ENCODE data around the gene SULT1A2.
"Not testable (repeated sequence)": the region's sequence is repeated elsewhere in the genome, so short reads cannot be mapped to it uniquely, and the experiment has no call there.

- TF ChIP-seq POLR2A, EP300, POLR2AphosphoS5 (IDR thresholded peaks at IDR 0.05): not testable (repeated sequence)
- TF ChIP-seq, protein P1, sequence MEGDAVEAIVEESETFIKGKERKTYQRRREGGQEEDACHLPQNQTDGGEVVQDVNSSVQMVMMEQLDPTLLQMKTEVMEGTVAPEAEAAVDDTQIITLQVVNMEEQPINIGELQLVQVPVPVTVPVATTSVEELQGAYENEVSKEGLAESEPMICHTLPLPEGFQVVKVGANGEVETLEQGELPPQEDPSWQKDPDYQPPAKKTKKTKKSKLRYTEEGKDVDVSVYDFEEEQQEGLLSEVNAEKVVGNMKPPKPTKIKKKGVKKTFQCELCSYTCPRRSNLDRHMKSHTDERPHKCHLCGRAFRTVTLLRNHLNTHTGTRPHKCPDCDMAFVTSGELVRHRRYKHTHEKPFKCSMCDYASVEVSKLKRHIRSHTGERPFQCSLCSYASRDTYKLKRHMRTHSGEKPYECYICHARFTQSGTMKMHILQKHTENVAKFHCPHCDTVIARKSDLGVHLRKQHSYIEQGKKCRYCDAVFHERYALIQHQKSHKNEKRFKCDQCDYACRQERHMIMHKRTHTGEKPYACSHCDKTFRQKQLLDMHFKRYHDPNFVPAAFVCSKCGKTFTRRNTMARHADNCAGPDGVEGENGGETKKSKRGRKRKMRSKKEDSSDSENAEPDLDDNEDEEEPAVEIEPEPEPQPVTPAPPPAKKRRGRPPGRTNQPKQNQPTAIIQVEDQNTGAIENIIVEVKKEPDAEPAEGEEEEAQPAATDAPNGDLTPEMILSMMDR (IDR thresholded peaks at IDR 0.05), result not testable (repeated sequence)
Measured at GRCh38 chr16:28566233-28566925, 30.5 kb downstream of the SULT1A2 start.
